Colon (tissue), 2 donors: ENCODE measurements around the gene NATD1.

Source experiments
- FAIRE-seq: peaks from 2 replicates; lab custom pipeline; 2012; peaks lifted over from hg19 to GRCh38; lab: Jason Lieb, UNC
- donor health status: control.
- donor health status: control.

The NATD1 gene

GRCh38 chr17:21191698-21192097 lies 61.5 kb downstream of the NATD1 start:
- FAIRE-seq = no peak

- no peak for FAIRE-seq
Measured at GRCh38 chr17:21190078-21190477, 63.1 kb downstream of the NATD1 start.

GRCh38 chr17:21189361-21189760 lies 63.8 kb downstream of the NATD1 start:
- FAIRE-seq = no peak
